Measurements from ENCODE around the gene ZRSR2.
"Not testable (repeated sequence)": the region's sequence is repeated elsewhere in the genome, so short reads cannot be mapped to it uniquely, and the experiment has no call there.

Gene ZRSR2

GRCh38 chrX:15789979-15790768 lies at the start of gene ZRSR2:
Gene ZRSR2 (plus strand): TSS chrX:15790484. CDS start chrX:15790496, 12 bp downstream.
- DNase-seq: peak; percentile 84

GRCh38 chrX:15744181-15744867 lies 46.0 kb upstream of the ZRSR2 start:
- no peak for DNase-seq

DNA sequence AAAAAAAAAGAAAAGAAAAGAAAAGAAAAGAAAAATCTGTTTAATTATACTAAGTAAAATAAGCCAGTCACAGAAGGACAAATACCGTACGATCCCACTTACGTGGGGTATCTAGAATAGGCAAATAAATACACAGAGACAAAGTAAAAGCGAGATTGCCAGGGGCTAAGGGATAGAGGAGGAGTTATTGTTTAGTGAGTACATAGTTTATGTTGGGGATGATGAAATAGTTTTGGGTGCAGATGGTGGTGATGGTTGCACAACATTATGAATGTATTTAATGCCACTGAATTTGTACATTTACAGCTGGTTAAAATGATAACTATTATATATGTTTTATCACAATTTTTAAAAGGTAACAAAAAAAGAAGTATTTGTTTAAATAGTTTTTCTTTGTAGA lies 45.1 kb upstream of the ZRSR2 start:
- DNase-seq: no peak

DNA sequence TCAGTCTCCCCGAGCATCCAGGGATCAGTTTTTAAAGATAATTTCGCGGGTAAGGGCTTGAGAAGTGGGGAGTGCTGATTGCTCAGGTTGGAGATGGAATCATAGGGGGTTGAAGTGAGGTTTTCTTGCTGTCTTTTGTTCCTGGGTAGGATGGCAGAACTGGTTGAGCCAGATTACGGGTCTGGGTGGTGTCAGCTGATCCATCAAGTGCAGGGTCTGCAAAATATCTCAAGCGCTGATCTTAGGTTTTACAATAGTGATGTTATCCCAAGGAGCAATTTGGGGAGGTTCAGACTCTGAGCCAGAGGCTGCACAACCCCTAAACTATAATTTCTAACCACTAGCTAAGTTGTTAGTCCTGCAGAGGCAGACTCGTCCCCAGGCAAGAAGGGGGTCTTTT lies 43.6 kb upstream of the ZRSR2 start:
- DNase-seq: not testable (repeated sequence)

DNA sequence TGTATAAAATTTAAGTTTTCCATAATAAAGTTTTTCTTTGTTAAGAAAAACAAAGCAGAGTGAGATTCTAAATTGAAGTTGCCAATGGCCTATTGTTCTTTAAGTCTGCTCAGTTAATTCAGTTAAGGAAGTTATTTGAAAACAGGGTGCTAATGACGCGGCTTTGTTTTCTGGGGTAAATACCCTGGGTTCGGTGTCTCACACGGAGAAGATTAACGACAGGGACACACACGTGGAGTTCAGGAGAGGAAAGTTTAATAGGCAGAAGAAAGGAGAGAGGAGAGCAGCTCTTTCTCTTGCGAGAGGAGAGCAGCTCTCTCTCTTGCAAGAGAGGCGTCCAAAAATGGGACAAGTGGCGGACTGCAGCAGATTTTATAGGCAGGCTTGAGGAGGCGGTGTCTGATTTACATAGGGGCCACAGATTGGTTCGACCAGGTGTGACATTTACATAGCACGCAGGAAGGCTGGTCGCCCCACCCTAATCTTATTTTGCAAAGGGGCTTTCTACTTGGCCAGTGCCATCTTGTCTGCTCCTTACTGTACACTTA lies 42.6 kb upstream of the ZRSR2 start:
- DNase-seq: no peak

DNA sequence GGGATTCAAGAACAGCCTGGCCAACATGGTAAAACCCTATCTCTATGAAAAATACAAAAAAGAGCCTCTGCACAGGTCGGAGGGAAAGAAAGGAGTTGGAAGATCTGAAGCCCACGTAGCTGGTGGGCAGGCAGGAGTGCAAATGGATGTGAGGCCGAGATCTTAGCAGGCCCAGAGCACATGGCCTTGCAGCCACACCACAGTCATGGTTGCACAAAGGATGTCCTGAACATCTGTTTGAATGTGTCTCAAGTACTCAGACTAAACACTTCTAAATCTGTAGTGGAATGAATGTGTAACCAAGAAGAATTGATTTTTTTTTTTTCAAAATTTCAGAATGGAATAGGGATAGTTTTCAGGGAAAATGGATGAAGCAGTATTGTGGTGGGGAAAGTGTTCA lies 41.4 kb upstream of the ZRSR2 start:
- no peak for DNase-seq

DNA sequence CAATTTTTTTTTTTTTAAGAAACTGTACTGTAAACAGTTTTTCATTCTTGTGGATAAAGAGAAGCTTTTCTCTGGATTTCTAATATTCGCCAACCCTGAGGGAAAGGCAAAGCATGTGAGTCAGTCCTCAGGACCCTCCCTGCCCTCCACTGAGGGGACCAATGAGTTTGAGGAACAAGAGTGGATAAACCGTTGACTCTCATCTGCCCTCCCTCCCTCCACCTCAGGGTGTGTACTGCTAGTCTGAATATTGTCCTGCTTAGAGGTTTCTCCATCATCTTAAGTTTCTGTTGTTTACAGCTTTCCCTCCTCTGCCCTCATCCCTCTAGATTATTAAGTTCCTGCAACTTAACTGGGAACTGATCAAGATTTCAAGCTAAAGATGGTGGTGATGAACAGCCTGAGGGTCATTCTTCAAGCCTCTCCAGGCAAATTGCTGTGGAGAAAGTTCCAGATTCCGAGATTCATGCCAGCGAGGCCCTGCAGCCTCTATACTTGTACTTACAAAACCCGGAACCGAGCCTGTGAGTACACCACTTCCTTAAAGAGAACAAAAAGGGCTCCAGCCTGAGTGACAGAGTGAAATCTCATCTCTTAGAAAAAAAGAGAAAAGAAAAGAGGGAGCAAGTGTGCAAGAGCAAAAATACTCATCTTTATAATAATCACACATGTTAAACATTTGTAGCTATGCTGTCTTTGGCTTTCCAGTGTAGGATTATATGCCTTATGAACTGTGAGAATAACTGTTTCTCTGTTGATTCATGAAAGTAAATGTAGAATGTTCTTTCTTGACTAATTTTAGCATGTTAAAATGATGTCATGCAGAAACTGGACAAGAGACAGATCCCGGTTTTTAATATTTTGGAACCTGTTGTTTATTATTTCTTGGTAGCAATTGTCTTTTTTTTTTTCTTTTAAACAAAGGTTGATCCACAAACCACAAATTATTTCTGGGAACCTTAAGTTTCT lies 40.4 kb upstream of the ZRSR2 start:
- peak; percentile 9 for DNase-seq

DNA sequence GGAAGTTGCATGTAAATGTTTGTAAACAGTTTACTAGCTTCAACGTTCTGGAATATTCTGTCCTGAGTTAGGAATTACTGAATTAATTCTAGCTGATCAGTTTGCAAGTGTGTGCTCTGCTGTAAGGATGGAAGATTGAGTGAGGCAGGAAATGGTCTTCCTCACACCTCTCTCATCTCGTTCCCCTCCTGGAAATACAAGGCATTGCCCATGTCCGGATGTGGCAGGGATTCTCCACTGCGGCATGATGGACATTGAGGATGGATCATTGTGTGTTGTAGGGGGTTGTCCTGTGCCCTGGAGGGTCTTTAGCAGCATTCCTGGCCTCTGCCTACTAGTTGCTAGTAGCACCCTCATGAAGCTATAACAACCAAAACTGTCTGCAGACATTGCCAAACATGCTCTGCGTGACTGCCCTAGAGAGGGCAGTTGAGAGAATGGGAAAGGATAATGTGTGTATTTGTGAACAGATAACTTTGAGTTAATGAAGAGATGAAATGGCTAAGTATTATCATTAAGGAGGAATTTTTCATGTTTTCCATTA lies 39.6 kb upstream of the ZRSR2 start:
- DNase-seq: no peak

- no peak for DNase-seq
Observed at GRCh38 chrX:15751155-15751819, 39.0 kb upstream of the ZRSR2 start.

GRCh38 chrX:15755091-15755490 lies 35.2 kb upstream of the ZRSR2 start:
- no peak for DNase-seq

DNA sequence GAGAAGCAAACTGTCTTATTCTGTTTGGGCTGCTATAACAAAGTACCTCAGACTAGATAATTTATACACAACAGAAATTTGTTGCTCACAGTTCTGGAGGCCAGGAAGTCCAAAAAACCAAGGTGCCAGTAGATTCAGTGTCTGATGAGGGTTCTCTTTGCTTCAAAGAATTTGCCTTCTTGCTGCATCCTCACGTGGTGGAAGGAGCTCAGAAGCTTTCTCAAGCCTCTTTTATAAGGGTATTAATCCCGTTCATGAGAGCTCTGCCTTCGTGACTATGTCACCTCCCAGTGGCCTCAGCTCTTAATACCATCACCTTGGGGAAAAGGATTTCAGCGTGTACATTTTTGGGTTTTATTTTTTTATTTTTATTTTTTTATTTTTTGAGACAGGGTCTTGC lies 32.1 kb upstream of the ZRSR2 start:
- no peak for DNase-seq

- DNase-seq: not testable (repeated sequence)
Observed at GRCh38 chrX:15759886-15760285, 30.4 kb upstream of the ZRSR2 start.

DNA sequence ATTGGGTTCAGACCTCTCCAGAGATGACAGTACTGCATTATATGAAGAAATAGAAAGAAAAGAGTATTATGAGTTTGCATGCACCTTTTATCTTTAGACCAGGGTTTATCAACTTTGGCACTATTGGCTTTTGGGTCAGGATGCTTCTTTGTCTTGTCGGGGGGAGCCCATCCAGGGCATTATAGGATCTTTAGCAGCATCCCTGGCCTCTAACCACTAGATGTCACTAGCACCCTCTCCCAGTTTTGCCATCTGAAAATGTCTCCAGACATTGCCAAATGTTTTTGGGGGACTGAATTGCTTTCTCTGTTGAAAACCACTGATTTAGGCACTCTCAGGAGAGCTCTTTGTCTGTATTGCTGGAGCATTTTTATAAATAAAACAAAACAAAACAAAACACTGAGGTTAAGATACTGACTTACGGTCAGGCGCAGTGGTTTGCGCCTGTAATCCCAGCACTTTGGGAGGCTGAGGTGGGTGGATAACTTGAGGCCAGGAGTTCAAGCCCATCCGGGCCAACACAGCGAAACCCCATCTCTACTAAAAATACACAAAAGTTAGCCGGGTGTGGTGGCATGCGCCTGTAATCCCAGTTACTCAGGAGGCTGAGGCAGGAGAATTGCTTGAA lies 28.6 kb upstream of the ZRSR2 start:
- DNase-seq: no peak

GRCh38 chrX:15769300-15769954 lies 20.9 kb upstream of the ZRSR2 start:
- DNase-seq: no peak

DNA sequence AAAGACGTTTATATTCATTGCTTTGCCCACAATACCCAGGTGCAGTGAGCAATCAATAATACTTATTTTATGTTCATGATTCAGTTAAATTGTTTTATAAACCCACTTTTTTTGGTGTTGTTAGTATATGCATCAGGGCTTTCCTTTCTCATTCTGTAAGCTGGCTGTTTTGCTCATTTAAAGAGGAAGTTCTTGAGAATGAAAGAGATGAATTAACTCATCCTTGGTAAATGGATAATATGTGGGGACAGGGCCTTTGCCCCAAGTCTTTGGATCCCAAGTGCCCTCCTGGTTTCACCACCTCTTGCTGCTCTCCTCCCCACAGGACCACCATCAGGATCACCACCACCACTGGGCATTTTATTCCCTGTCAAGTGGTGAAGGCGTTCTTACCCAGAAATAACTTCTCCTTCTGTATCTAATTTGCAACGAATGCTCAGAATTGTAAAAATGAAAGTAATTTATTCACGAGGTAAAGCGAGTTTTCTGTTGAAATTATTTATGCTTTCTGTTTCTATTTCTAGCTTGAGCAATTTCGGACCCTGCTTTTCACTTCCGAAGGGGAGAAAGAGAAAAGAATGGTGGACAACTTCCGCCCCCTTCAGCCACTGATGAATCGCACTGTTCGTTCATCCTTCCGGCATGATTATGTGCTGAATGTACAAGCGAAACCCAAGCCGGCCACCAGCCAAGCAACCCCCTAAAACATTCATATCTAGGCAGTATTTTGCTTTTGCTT lies 8.2 kb upstream of the ZRSR2 start:
- DNase-seq: no peak

DNA sequence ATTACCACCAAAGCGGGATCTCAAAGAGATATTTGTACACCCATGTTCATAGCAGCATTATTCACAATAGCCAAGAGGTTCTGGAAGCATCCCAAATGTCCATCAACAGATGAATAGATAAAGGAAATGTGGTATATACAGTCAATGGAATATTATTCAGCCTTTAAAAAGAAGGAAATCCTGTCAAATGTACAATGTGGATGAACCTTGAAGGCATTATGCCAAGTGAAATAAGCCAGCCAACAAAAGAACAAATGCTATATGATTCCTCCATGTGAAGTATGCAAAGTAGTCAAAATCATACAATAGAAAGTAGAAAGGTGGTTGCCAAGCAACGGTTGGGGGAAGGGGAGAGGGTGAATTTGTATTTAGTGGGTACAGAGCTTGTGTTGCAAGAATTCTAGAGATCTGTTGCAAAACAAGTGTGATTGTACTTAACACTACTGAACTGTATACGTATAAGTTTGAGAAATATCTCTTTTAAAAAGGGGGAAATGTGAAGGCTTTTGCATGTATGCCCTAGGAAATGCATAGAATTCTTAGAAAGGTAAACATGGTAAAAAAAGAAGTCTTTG lies 5.0 kb upstream of the ZRSR2 start:
- DNase-seq: no peak

GRCh38 chrX:15786915-15787314 lies 3.4 kb upstream of the ZRSR2 start:
- DNase-seq: no peak

DNA sequence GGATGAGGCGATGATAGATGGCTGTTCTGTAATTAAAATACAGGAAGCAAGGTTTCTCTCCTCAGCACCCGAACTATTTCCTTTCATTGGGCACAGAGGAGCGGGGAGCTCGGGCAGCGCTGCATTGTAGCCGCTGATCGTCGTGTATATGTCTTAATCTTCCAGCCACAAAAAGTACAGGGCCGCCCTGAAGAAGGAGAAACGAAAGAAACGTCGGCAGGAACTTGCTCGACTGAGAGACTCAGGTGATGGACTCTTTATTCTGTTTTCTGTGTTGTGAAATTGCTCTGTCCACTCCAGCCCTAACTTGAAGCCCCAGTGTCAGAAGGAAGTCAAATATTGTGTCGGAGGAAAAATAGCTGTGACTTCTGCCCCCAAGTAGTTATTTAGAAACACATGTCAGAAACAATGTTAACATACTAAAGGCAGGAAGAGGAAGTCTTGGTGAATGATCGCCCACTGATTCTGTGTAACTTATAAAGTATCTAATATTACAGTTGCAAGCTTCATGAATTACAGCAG lies 546 bp downstream of the ZRSR2 start:
- no peak for DNase-seq

GRCh38 chrX:15797707-15798106 lies 7.4 kb downstream of the ZRSR2 start:
- DNase-seq: no peak

- DNase-seq: no peak
Observed at GRCh38 chrX:15804563-15804962, 14.3 kb downstream of the ZRSR2 start.

Data from stimulated activated CD4-positive, alpha-beta T cell treated with anti-CD3 and anti-CD28 coated beads, Interleukin-4, amount 100 ng/mL, for 1 hour (primary cell).